HG03280 (cell line): ENCODE data around the gene NF1.

Experiments
- ATAC-seq: cut with Tn5 transposase; IDR thresholded peaks from one replicate; pipeline ENCODE4 v1.9.1; 2021; ENCODE audit warnings: mild to moderate bottlenecking, moderate library complexity; ENCODE audit not compliant: unreplicated experiment

Gene NF1

GRCh38 chr17:31397256-31397939, 302.6 kb downstream of the NF1 start:
- no peak for ATAC-seq

- ATAC-seq = no peak
These were observed 303.9 kb downstream of the NF1 start for GRCh38 chr17:31398381-31399311.

- ATAC-seq = no peak
These were observed 305.7 kb downstream of the NF1 start for GRCh38 chr17:31400481-31400950.

- no peak for ATAC-seq
These were observed 306.9 kb downstream of the NF1 start for GRCh38 chr17:31401456-31402254.

- ATAC-seq = no peak
These were observed 309.5 kb downstream of the NF1 start for GRCh38 chr17:31404028-31404949.

GRCh38 chr17:31405890-31406371, 311.2 kb downstream of the NF1 start:
- no peak for ATAC-seq

- ATAC-seq = no peak
These were observed 313.8 kb downstream of the NF1 start for GRCh38 chr17:31408586-31408985.

GRCh38 chr17:31411707-31412285, 317.0 kb downstream of the NF1 start:
- no peak for ATAC-seq

GRCh38 chr17:31412511-31412910, 317.7 kb downstream of the NF1 start:
- ATAC-seq = no peak

- ATAC-seq = no peak
These were observed 318.5 kb downstream of the NF1 start for GRCh38 chr17:31413081-31413799.

GRCh38 chr17:31413874-31414549, 319.2 kb downstream of the NF1 start:
- ATAC-seq = no peak

GRCh38 chr17:31414550-31414918, 319.8 kb downstream of the NF1 start:
- no peak for ATAC-seq

- ATAC-seq = no peak
These were observed 320.3 kb downstream of the NF1 start for GRCh38 chr17:31415004-31415454.

GRCh38 chr17:31415640-31416502, 321.1 kb downstream of the NF1 start:
- ATAC-seq = no peak

- ATAC-seq = no peak
These were observed 321.7 kb downstream of the NF1 start for GRCh38 chr17:31416503-31416923.

- ATAC-seq = no peak
These were observed 322.4 kb downstream of the NF1 start for GRCh38 chr17:31417051-31417792.
